ENCODE measurements around the gene STRADA. TPM values are rescaled to one million over a fixed set of nuclear protein-coding genes. Genes with fewer than 3 reads are reported as not detected.

STRADA gene
- total RNA-seq, 1 experiment from 2014 or later: 36.6 TPM

GRCh38 chr17:63659850-63660249 lies 81.7 kb downstream of the STRADA start:
- no TSS peak for BruUV-seq (replicated peaks)
- Mint-ChIP-seq H3K36me3 (ENCODE audit: insufficient read depth, unreplicated experiment) (peaks cover 63% of the 10 kb centered on the region), H3K4me1 (ENCODE audit: insufficient read depth, unreplicated experiment) (no peaks in the 10 kb centered on the region), H3K9me3 (ENCODE audit: unreplicated experiment) (no peaks in the 10 kb centered on the region), H3K27me3 (ENCODE audit: insufficient read depth, unreplicated experiment) (no peaks in the 10 kb centered on the region), H3K27ac (ENCODE audit: low read depth, unreplicated experiment) (no peak overlapping the region), H3K4me3 (ENCODE audit: unreplicated experiment) (no peak overlapping the region)
- ChIA-PET CTCF (no interaction called here), POLR2A (no interaction called here)
- intact Hi-C loops (cut with micrococcal nuclease): no loop called here
- no peak for DNase-seq (ENCODE audit: unreplicated experiment)
- TF ChIP-seq CTCF (IDR thresholded peaks at IDR 0.05; ENCODE audit: unreplicated experiment): no peak

DNA sequence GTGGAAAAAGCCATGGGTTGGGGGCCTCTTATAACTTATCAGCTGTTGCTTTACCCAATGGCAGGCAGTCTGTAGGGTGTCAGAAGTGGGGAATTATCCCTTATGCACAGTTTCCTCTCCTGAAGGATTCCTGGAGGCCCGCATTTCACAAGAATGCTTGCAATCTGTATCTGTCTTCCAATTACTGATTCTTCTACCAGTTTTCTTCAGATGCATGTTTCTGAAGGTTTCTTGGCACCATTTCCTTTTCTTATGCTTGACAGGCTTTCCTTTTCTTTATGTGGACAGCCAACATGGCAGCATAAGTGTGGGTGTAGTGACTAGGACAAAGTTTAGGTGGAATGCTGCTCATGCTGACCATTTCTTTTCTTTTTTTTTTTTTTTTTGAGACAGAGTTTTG lies 83.2 kb downstream of the STRADA start:
- CTCF ChIA-PET: no interaction called here
- Mint-ChIP-seq H3K36me3 (ENCODE audit: insufficient read depth, unreplicated experiment) (peaks cover 59% of the 10 kb centered on the region), H3K4me1 (ENCODE audit: insufficient read depth, unreplicated experiment) (no peaks in the 10 kb centered on the region), H3K4me3 (ENCODE audit: unreplicated experiment) (no peak overlapping the region), H3K27me3 (ENCODE audit: insufficient read depth, unreplicated experiment) (no peaks in the 10 kb centered on the region), H3K27ac (ENCODE audit: low read depth, unreplicated experiment) (no peak overlapping the region), H3K9me3 (ENCODE audit: unreplicated experiment) (no peaks in the 10 kb centered on the region)
- BruUV-seq (replicated peaks): no TSS peak
- intact Hi-C loops (cut with micrococcal nuclease): no loop called here
- POLR2A ChIA-PET: no interaction called here
- no peak for DNase-seq (ENCODE audit: unreplicated experiment)
- no peak for TF ChIP-seq CTCF (IDR thresholded peaks at IDR 0.05; ENCODE audit: unreplicated experiment)

DNA sequence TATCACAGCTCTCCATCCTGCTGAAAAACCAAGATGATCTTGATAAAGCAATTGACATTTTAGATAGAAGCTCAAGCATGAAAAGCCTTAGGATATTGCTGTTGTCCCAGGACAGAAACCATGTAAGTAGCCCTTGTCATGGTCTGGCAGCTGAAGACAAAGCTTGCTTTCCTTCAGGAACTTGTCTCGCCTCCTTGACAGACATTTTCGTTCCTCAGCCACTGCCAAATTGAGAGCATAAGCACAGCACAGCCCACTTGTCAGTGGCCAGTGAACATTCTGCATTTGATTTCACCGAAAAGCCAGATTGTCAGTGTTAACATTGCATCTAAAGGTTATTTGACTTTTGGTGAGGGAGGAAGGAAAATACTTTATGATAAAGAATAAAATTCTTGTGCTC lies 83.8 kb downstream of the STRADA start:
- DNase-seq (ENCODE audit: unreplicated experiment): no peak
- no peak for TF ChIP-seq CTCF (IDR thresholded peaks at IDR 0.05; ENCODE audit: unreplicated experiment)
- no peaks in the 10 kb centered on the region for H3K4me1 Mint-ChIP-seq (ENCODE audit: insufficient read depth, unreplicated experiment)
- H3K4me3 Mint-ChIP-seq (ENCODE audit: unreplicated experiment): no peak overlapping the region
- no peaks in the 10 kb centered on the region for H3K27me3 Mint-ChIP-seq (ENCODE audit: insufficient read depth, unreplicated experiment)
- intact Hi-C loops (cut with micrococcal nuclease): no loop called here
- H3K36me3 Mint-ChIP-seq (ENCODE audit: insufficient read depth, unreplicated experiment): peaks cover 65% of the 10 kb centered on the region
- no peaks in the 10 kb centered on the region for H3K9me3 Mint-ChIP-seq (ENCODE audit: unreplicated experiment)
- no peak overlapping the region for H3K27ac Mint-ChIP-seq (ENCODE audit: low read depth, unreplicated experiment)
- ChIA-PET CTCF (interaction anchor here (0.6 kb wide), 1 partner anchor 887 kb away, joined by 4 read pairs; no protein-coding TSS in a partner anchor), POLR2A (no interaction called here)
- no TSS peak for BruUV-seq (replicated peaks)

GRCh38 chr17:63653050-63653449 lies 88.5 kb downstream of the STRADA start:
- Mint-ChIP-seq H3K27ac (ENCODE audit: low read depth, unreplicated experiment) (no peak overlapping the region), H3K9me3 (ENCODE audit: unreplicated experiment) (no peaks in the 10 kb centered on the region), H3K27me3 (ENCODE audit: insufficient read depth, unreplicated experiment) (no peaks in the 10 kb centered on the region), H3K4me1 (ENCODE audit: insufficient read depth, unreplicated experiment) (no peaks in the 10 kb centered on the region), H3K36me3 (ENCODE audit: insufficient read depth, unreplicated experiment) (peaks cover 34% of the 10 kb centered on the region), H3K4me3 (ENCODE audit: unreplicated experiment) (no peak overlapping the region)
- BruUV-seq (replicated peaks): no TSS peak
- intact Hi-C loops (cut with micrococcal nuclease): no loop called here
- CTCF ChIA-PET: no interaction called here
- POLR2A ChIA-PET: no interaction called here
- TF ChIP-seq CTCF (IDR thresholded peaks at IDR 0.05; ENCODE audit: unreplicated experiment): no peak
- no peak for DNase-seq (ENCODE audit: unreplicated experiment)

Other genes starting within 250 kb of the STRADA start
- gene KCNH6, start 218.4 kb downstream of the STRADA start, total RNA-seq (2022): not detected in 2 replicates
- 81.6 and 91.4 TPM in 2 replicates for gene DCAF7, start 191.3 kb downstream of the STRADA start, total RNA-seq (2022)
- 36.5 and 38.7 TPM in 2 replicates for gene TACO1, start 140.9 kb downstream of the STRADA start, total RNA-seq (2022)
- gene MAP3K3, start 119.4 kb downstream of the STRADA start, total RNA-seq (2022): 12.8 and 13.8 TPM in 2 replicates
- 0.56 and 0.93 TPM in 2 replicates for gene LIMD2, start 41.7 kb downstream of the STRADA start, total RNA-seq (2022)
- gene CCDC47, start 31.8 kb upstream of the STRADA start, total RNA-seq (2022): 86.4 and 114 TPM in 2 replicates
- gene DDX42, start 32.4 kb upstream of the STRADA start, total RNA-seq (2022): 137 and 144 TPM in 2 replicates
- 148 and 151 TPM in 2 replicates for gene PSMC5, start 85.6 kb upstream of the STRADA start, total RNA-seq (2022)
- gene FTSJ3, start 85.9 kb upstream of the STRADA start, total RNA-seq (2022): 36.7 and 49.5 TPM in 2 replicates
- 43.7 and 54.6 TPM in 2 replicates for gene SMARCD2, start 100.9 kb upstream of the STRADA start, total RNA-seq (2022)
- not detected in 2 replicates for gene CSH2, start 131.9 kb upstream of the STRADA start, total RNA-seq (2022)
- not detected in 2 replicates for gene GH2, start 140.1 kb upstream of the STRADA start, total RNA-seq (2022)
- not detected in 2 replicates for gene CSH1, start 154.8 kb upstream of the STRADA start, total RNA-seq (2022)
- not detected in 2 replicates for gene CSHL1, start 169.5 kb upstream of the STRADA start, total RNA-seq (2022)
- gene GH1, start 177.0 kb upstream of the STRADA start, total RNA-seq (2022): not detected in 2 replicates
- not detected in 2 replicates for gene CD79B, start 190.5 kb upstream of the STRADA start, total RNA-seq (2022)
- 0.05 TPM in 1 of 2 replicates, not detected in the other for gene SCN4A, start 231.1 kb upstream of the STRADA start, total RNA-seq (2022)